HuH-7 (cell line): Measurements from ENCODE around the gene PHOSPHO1.
A peak's percentile ranks its signal among the peaks of the same experiment; 100 is the strongest.

Experiments used
- DNase-seq: peaks from one replicate; pipeline ENCODE4 v3.0.0; 2011; ENCODE audit warnings: low spot score

Gene PHOSPHO1

GRCh38 chr17:49242813-49243212 lies 12.2 kb upstream of the PHOSPHO1 start:
- no peak for DNase-seq

- no peak for DNase-seq
Observed at GRCh38 chr17:49241692-49242397, 11.3 kb upstream of the PHOSPHO1 start.

GRCh38 chr17:49241040-49241439 lies 10.5 kb upstream of the PHOSPHO1 start:
- no peak for DNase-seq

- no peak for DNase-seq
Observed at GRCh38 chr17:49240619-49241018, 10.0 kb upstream of the PHOSPHO1 start.

- DNase-seq = no peak
Observed at GRCh38 chr17:49239963-49240362, 9.4 kb upstream of the PHOSPHO1 start.

GRCh38 chr17:49235896-49236295 lies 5.3 kb upstream of the PHOSPHO1 start:
- no peak for DNase-seq

GRCh38 chr17:49234509-49235080 lies 4.0 kb upstream of the PHOSPHO1 start:
- DNase-seq = no peak

GRCh38 chr17:49231563-49231894 lies 942 bp upstream of the PHOSPHO1 start:
- no peak for DNase-seq

- DNase-seq = no peak
Observed at GRCh38 chr17:49229805-49230600, 584 bp downstream of the PHOSPHO1 start.

- DNase-seq = no peak
Observed at GRCh38 chr17:49229076-49229804, 1.3 kb downstream of the PHOSPHO1 start.

GRCh38 chr17:49227436-49228261 lies 2.9 kb downstream of the PHOSPHO1 start:
- DNase-seq = peak; percentile 96

- DNase-seq = no peak
Observed at GRCh38 chr17:49226771-49227435, 3.7 kb downstream of the PHOSPHO1 start.

- no peak for DNase-seq
Observed at GRCh38 chr17:49225554-49226236, 4.9 kb downstream of the PHOSPHO1 start.

GRCh38 chr17:49224997-49225337 lies 5.6 kb downstream of the PHOSPHO1 start:
- no peak for DNase-seq

- no peak for DNase-seq
Observed at GRCh38 chr17:49224198-49224996, 6.2 kb downstream of the PHOSPHO1 start.

- peak; percentile 95 for DNase-seq
Observed at GRCh38 chr17:49223517-49224197, 6.9 kb downstream of the PHOSPHO1 start.

GRCh38 chr17:49223168-49223516 lies 7.4 kb downstream of the PHOSPHO1 start:
- no peak for DNase-seq

- DNase-seq = no peak
Observed at GRCh38 chr17:49219987-49220386, 10.6 kb downstream of the PHOSPHO1 start.
